Suprapubic skin (tissue), 4 donors: ENCODE results near the gene MKLN1. TPM values are rescaled to one million over a fixed set of nuclear protein-coding genes. Genes with fewer than 3 reads are reported as not detected.
A peak's percentile ranks its signal among the peaks of the same experiment; 100 is the strongest.

Experiments
- DNase-seq, 2 donors: peaks; one replicate each; pipeline ENCODE4 v3.0.0-alpha.2; 2019; ENCODE audit warnings: low spot score in 2 of 2
- H3K27ac ChIP-seq: fragments of 200-600 bp; sonication (generic); one replicate; pipeline ENCODE4 v1.5.1; 2019
- H3K27me3 ChIP-seq: fragments of 200-600 bp; sonication (generic); one replicate; pipeline ENCODE4 v1.5.1; 2019
- H3K36me3 ChIP-seq: fragments of 200-600 bp; sonication (generic); one replicate; pipeline ENCODE4 v1.5.1; 2019
- H3K4me1 ChIP-seq: fragments of 200-600 bp; sonication (generic); one replicate; pipeline ENCODE4 v1.5.1; 2019
- H3K4me3 ChIP-seq: fragments of 200-600 bp; sonication (generic); one replicate; pipeline ENCODE4 v1.5.1; 2019; ENCODE audit warnings: mild to moderate bottlenecking
- H3K9me3 ChIP-seq: fragments of 200-600 bp; sonication (generic); one replicate; pipeline ENCODE4 v1.5.1; 2019
- CTCF ChIP-seq, 2 donors: fragments of 200-600 bp in 1 of 2; fragments of 450-650 bp in 1 of 2; sonication (generic) in 1 of 2; IDR thresholded peaks; one replicate each; pipeline ENCODE4 v1.5.1; 2016 to 2019; ENCODE audit warnings: antibody characterized with exemption in 2 of 2, mild to moderate bottlenecking in 1 of 2, moderate library complexity in 1 of 2
- EP300 ChIP-seq: sonication (generic); formaldehyde crosslinking; IDR thresholded peaks from one replicate; pipeline ENCODE4 v1.6.1; 2017; ENCODE audit warnings: antibody characterized with exemption
- POLR2A ChIP-seq, 2 donors: fragments of 450-650 bp; IDR thresholded peaks; one replicate each; pipeline ENCODE4 v1.6.1; 2017; ENCODE audit warnings: antibody characterized with exemption in 2 of 2, mild to moderate bottlenecking in 2 of 2, moderate library complexity in 2 of 2
- POLR2AphosphoS5 ChIP-seq, 3 donors: sonication (generic); formaldehyde crosslinking; IDR thresholded peaks; one replicate each; pipeline ENCODE4 v1.6.1; 2017; ENCODE audit warnings: antibody characterized with exemption in 3 of 3
- WGBS: methylation state at CpG from one replicate; pipeline ENCODE4 v1.1.5; 2018; 5-methylcytosine and 5-hydroxymethylcytosine counted together
- total RNA-seq, 4 donors: library from RNA; depleted of rRNA; stranded (reverse); fragments of >200 nt; gene quantifications; one replicate each; pipeline ENCODE4 v1.1.0, GENCODE V29; 2016

Gene MKLN1
- total RNA-seq, 4 donors from 2014 or later: 32.9 to 76.0 (median 39.9) TPM

GRCh38 chr7:131533151-131533559 lies 205.5 kb downstream of the MKLN1 start:
- Histone ChIP-seq H3K27ac (peak overlapping the region; percentile 52), H3K36me3 (no peaks in the 10 kb centered on the region), H3K4me3 (no peak overlapping the region), H3K4me1 (peaks cover 1% of the 10 kb centered on the region), H3K9me3 (no peaks in the 10 kb centered on the region), H3K27me3 (no peaks in the 10 kb centered on the region)
- WGBS: 40% methylated on average over 5 of the region's 9 CpGs
- DNase-seq: no peak
- no peak for TF ChIP-seq EP300
- no peak for TF ChIP-seq POLR2AphosphoS5 (IDR thresholded peaks at IDR 0.05)
- no peak for TF ChIP-seq POLR2A (IDR thresholded peaks at IDR 0.05)
- no peak for TF ChIP-seq CTCF (IDR thresholded peaks at IDR 0.05)

GRCh38 chr7:131533566-131534561 lies 206.2 kb downstream of the MKLN1 start:
- TF ChIP-seq CTCF (IDR thresholded peaks at IDR 0.05): no peak
- TF ChIP-seq EP300: no peak
- TF ChIP-seq POLR2AphosphoS5 (IDR thresholded peaks at IDR 0.05): no peak
- TF ChIP-seq POLR2A (IDR thresholded peaks at IDR 0.05): no peak
- H3K36me3 ChIP-seq: no peaks in the 10 kb centered on the region
- no peak overlapping the region for H3K27ac ChIP-seq
- no peaks in the 10 kb centered on the region for H3K9me3 ChIP-seq
- H3K4me1 ChIP-seq: peaks cover 7% of the 10 kb centered on the region
- H3K27me3 ChIP-seq: no peaks in the 10 kb centered on the region
- DNase-seq: no peak
- H3K4me3 ChIP-seq: no peak overlapping the region
- 89% methylated on average over 12 of the region's 15 CpGs for WGBS

- no peak overlapping the region for H3K27ac ChIP-seq
- H3K4me1 ChIP-seq: peaks cover 7% of the 10 kb centered on the region
- 55% methylated on average over 7 of the region's 7 CpGs for whole genome bisulfite sequencing
- no peak overlapping the region for H3K4me3 ChIP-seq
- TF ChIP-seq POLR2AphosphoS5 (IDR thresholded peaks at IDR 0.05) (no peak), EP300 (no peak), POLR2A (IDR thresholded peaks at IDR 0.05) (no peak), CTCF (IDR thresholded peaks at IDR 0.05) (no peak)
- no peak for DNase-seq
- H3K36me3 ChIP-seq: no peaks in the 10 kb centered on the region
- H3K9me3 ChIP-seq: no peaks in the 10 kb centered on the region
- H3K27me3 ChIP-seq: no peaks in the 10 kb centered on the region
Measured at GRCh38 chr7:131536361-131536849, 208.7 kb downstream of the MKLN1 start.

GRCh38 chr7:131537571-131537978 lies 209.9 kb downstream of the MKLN1 start:
- Histone ChIP-seq H3K4me3 (no peak overlapping the region), H3K4me1 (peaks cover 7% of the 10 kb centered on the region), H3K36me3 (no peaks in the 10 kb centered on the region), H3K27me3 (no peaks in the 10 kb centered on the region), H3K27ac (peak overlapping the region; percentile 27), H3K9me3 (no peaks in the 10 kb centered on the region)
- WGBS: 81% methylated on average over 10 of the region's 12 CpGs
- TF ChIP-seq POLR2A (IDR thresholded peaks at IDR 0.05) (no peak), EP300 (no peak), POLR2AphosphoS5 (IDR thresholded peaks at IDR 0.05) (no peak), CTCF (IDR thresholded peaks at IDR 0.05) (no peak)
- DNase-seq: no peak
